HEK293 (cell line): ENCODE data around the gene ECE1.

ENCODE experiments used
- GLI2 ChIP-seq: fragments of 450-650 bp; formaldehyde crosslinking; IDR thresholded peaks from 2 replicates; pipeline ENCODE4; 2017; ENCODE audit warnings: missing biosample characterization, missing genetic modification characterization, low read depth, borderline replicate concordance
- KLF7 ChIP-seq: fragments of 450-650 bp; formaldehyde crosslinking; IDR thresholded peaks from 2 replicates; pipeline ENCODE4 v1.5.1; 2016; ENCODE audit warnings: missing biosample characterization, missing genetic modification characterization, borderline replicate concordance
- KLF9 ChIP-seq: fragments of 450-650 bp; formaldehyde crosslinking; IDR thresholded peaks from 2 replicates; pipeline ENCODE4 v1.5.1; 2016; ENCODE audit warnings: missing biosample characterization, missing genetic modification characterization, low read depth
- MYNN ChIP-seq: fragments of 450-650 bp; formaldehyde crosslinking; IDR thresholded peaks from 2 replicates; pipeline ENCODE4 v1.5.1; 2016; ENCODE audit warnings: missing biosample characterization, missing genetic modification characterization, borderline replicate concordance
- ZEB2 ChIP-seq: fragments of 450-650 bp; formaldehyde crosslinking; IDR thresholded peaks from 2 replicates; pipeline ENCODE4 v1.5.1; 2016; ENCODE audit warnings: missing biosample characterization, missing genetic modification characterization
- ZFP41 ChIP-seq: fragments of 450-650 bp; formaldehyde crosslinking; IDR thresholded peaks from 2 replicates; pipeline ENCODE4 v1.5.1; 2016; ENCODE audit warnings: missing biosample characterization, missing genetic modification characterization, borderline replicate concordance
- ZNF10 ChIP-seq: fragments of 450-650 bp; formaldehyde crosslinking; IDR thresholded peaks from 2 replicates; pipeline ENCODE4 v1.5.1; 2017; ENCODE audit warnings: missing biosample characterization, missing genetic modification characterization
- ZNF114 ChIP-seq: fragments of 450-650 bp; formaldehyde crosslinking; IDR thresholded peaks from 2 replicates; pipeline ENCODE4 v1.5.0; 2017; ENCODE audit warnings: missing biosample characterization, missing genetic modification characterization
- ZNF16 ChIP-seq: fragments of 450-650 bp; formaldehyde crosslinking; IDR thresholded peaks from 2 replicates; pipeline ENCODE4 v1.5.1; 2016; ENCODE audit warnings: low read depth, missing biosample characterization, missing genetic modification characterization
- ZNF19 ChIP-seq: fragments of 450-650 bp; formaldehyde crosslinking; IDR thresholded peaks from 2 replicates; pipeline ENCODE4; 2016; ENCODE audit warnings: missing biosample characterization, missing genetic modification characterization, low read depth
- ZNF266 ChIP-seq: fragments of 450-650 bp; formaldehyde crosslinking; IDR thresholded peaks from 2 replicates; pipeline ENCODE4 v1.5.1; 2016; ENCODE audit warnings: missing biosample characterization, missing genetic modification characterization, low read depth
- ZNF292 ChIP-seq: fragments of 450-650 bp; formaldehyde crosslinking; IDR thresholded peaks from 2 replicates; pipeline ENCODE4 v1.5.1; 2016; ENCODE audit warnings: low read depth, missing biosample characterization, missing genetic modification characterization, borderline replicate concordance
- ZNF404 ChIP-seq: fragments of 450-650 bp; formaldehyde crosslinking; IDR thresholded peaks from 2 replicates; pipeline ENCODE4 v1.5.1; 2017; ENCODE audit warnings: missing biosample characterization, missing genetic modification characterization
- ZNF544 ChIP-seq: fragments of 450-650 bp; formaldehyde crosslinking; IDR thresholded peaks from 2 replicates; pipeline ENCODE4 v1.5.0; 2017; ENCODE audit warnings: missing biosample characterization, missing genetic modification characterization
- ZNF558 ChIP-seq: fragments of 450-650 bp; formaldehyde crosslinking; IDR thresholded peaks from 2 replicates; pipeline ENCODE4 v1.5.1; 2016; ENCODE audit warnings: missing biosample characterization, missing genetic modification characterization
- ZNF561 ChIP-seq: fragments of 450-650 bp; IDR thresholded peaks from 2 replicates; pipeline ENCODE4 v1.5.1; 2018; ENCODE audit warnings: missing biosample characterization, missing genetic modification characterization, borderline replicate concordance
- ZNF571 ChIP-seq: fragments of 450-650 bp; formaldehyde crosslinking; IDR thresholded peaks from 2 replicates; pipeline ENCODE4 v1.5.0; 2017; ENCODE audit warnings: missing biosample characterization, missing genetic modification characterization
- ZNF610 ChIP-seq: fragments of 450-650 bp; formaldehyde crosslinking; IDR thresholded peaks from 2 replicates; pipeline ENCODE4 v1.5.1; 2016; ENCODE audit warnings: missing biosample characterization, missing genetic modification characterization, borderline replicate concordance
- ZNF621 ChIP-seq: fragments of 450-650 bp; formaldehyde crosslinking; IDR thresholded peaks from 2 replicates; pipeline ENCODE4 v1.5.1; 2017; ENCODE audit warnings: missing biosample characterization, missing genetic modification characterization
- ZNF658 ChIP-seq: fragments of 450-650 bp; formaldehyde crosslinking; IDR thresholded peaks from 2 replicates; pipeline ENCODE4; 2016; ENCODE audit warnings: missing biosample characterization, missing genetic modification characterization
- ZNF768 ChIP-seq: fragments of 450-650 bp; formaldehyde crosslinking; IDR thresholded peaks from 2 replicates; pipeline ENCODE4 v1.5.1; 2018; ENCODE audit warnings: missing biosample characterization, mild to moderate bottlenecking, missing genetic modification characterization
- TF ChIP-seq, protein P1 (sequence below): fragments of 450-650 bp; formaldehyde crosslinking; IDR thresholded peaks from 2 replicates; pipeline ENCODE4 v1.5.1; 2016; ENCODE audit warnings: missing biosample characterization, missing genetic modification characterization, low read depth
- TF ChIP-seq, protein P2 (sequence below): fragments of 450-650 bp; formaldehyde crosslinking; IDR thresholded peaks from 2 replicates; pipeline ENCODE4 v1.5.1; 2016; ENCODE audit warnings: missing biosample characterization, missing genetic modification characterization
- TF ChIP-seq, protein P3 (sequence below): fragments of 450-650 bp; formaldehyde crosslinking; IDR thresholded peaks from 2 replicates; pipeline ENCODE4 v1.5.1; 2016; ENCODE audit warnings: missing biosample characterization, missing genetic modification characterization
- TF ChIP-seq, protein P4 (sequence below): fragments of 450-650 bp; formaldehyde crosslinking; IDR thresholded peaks from 2 replicates; pipeline ENCODE4 v1.5.1; 2016; ENCODE audit warnings: missing biosample characterization, missing genetic modification characterization
- TF ChIP-seq, protein P5 (sequence below): fragments of 450-650 bp; formaldehyde crosslinking; IDR thresholded peaks from 2 replicates; pipeline ENCODE4 v1.5.0; 2017; ENCODE audit warnings: missing biosample characterization, missing genetic modification characterization, borderline replicate concordance

ECE1 gene

DNA sequence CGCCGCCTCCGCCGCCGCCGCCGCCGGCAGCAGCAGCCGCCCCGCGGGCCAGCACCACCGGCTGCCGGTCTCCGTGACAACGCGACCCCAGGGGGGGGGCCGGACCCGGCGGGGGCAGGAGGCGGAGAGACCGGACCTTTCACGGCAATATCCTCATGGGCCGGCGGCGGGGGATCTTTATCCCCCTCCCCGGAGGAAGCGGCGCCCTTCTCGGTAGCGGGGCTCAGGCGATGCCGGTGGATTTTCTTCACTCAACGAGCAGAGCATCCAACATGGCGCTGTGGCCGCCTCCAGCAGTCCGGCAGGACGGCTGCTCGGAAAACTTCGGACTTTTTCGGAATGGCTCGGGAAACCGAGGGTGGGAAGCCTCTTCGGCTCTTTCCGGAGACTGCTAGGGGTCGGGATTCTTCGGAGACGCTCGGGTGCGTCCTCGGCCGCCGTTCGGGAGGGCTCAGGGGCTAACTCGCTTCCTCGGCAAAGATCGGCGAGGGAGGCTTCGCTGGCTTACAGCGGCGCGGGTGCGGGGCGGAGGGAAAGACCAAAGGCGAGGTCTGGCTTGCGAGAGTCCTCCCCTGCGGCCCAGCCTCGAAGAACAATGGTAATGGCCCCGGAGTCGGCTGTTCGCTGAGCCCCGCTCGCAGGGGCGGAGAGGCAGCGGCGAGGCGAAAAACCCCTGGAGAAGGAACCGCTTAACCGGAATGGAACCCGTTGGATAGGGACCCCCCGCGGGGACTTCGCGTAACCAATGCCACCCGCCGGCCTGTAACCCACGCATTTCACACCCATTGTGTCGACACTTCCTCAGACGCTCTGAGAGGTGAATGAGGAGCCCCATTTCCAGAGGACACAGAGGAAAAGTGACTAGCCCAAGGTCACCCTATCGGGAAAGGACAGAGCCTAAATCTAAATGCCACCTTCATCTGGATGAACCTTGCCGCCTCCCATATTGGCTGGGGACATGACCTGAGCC is 113.4 kb downstream of the ECE1 start, which contains the start of gene EIF4G3 (continued):
- no peak for TF ChIP-seq ZNF16 (tag by site-specific recombination)
- TF ChIP-seq GLI2, result no peak
- no peak for TF ChIP-seq ZNF658 (tag by site-specific recombination)
- TF ChIP-seq, protein P1, sequence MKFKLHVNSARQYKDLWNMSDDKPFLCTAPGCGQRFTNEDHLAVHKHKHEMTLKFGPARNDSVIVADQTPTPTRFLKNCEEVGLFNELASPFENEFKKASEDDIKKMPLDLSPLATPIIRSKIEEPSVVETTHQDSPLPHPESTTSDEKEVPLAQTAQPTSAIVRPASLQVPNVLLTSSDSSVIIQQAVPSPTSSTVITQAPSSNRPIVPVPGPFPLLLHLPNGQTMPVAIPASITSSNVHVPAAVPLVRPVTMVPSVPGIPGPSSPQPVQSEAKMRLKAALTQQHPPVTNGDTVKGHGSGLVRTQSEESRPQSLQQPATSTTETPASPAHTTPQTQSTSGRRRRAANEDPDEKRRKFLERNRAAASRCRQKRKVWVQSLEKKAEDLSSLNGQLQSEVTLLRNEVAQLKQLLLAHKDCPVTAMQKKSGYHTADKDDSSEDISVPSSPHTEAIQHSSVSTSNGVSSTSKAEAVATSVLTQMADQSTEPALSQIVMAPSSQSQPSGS (tag by site-specific recombination), result no peak
- TF ChIP-seq ZNF621, result no peak
- TF ChIP-seq ZNF114 (tag by site-specific recombination), result no peak
- no peak for TF ChIP-seq ZNF768
- no peak for TF ChIP-seq ZNF571
- 0 out of 2 replicates have a peak, but pooled peaks have one; percentile 13 for TF ChIP-seq ZNF10 (tag by site-specific recombination)
- no peak for TF ChIP-seq ZNF266 (tag by site-specific recombination)
- no peak for TF ChIP-seq ZFP41 (tag by site-specific recombination)
- no peak for TF ChIP-seq KLF7
- TF ChIP-seq, protein P2, sequence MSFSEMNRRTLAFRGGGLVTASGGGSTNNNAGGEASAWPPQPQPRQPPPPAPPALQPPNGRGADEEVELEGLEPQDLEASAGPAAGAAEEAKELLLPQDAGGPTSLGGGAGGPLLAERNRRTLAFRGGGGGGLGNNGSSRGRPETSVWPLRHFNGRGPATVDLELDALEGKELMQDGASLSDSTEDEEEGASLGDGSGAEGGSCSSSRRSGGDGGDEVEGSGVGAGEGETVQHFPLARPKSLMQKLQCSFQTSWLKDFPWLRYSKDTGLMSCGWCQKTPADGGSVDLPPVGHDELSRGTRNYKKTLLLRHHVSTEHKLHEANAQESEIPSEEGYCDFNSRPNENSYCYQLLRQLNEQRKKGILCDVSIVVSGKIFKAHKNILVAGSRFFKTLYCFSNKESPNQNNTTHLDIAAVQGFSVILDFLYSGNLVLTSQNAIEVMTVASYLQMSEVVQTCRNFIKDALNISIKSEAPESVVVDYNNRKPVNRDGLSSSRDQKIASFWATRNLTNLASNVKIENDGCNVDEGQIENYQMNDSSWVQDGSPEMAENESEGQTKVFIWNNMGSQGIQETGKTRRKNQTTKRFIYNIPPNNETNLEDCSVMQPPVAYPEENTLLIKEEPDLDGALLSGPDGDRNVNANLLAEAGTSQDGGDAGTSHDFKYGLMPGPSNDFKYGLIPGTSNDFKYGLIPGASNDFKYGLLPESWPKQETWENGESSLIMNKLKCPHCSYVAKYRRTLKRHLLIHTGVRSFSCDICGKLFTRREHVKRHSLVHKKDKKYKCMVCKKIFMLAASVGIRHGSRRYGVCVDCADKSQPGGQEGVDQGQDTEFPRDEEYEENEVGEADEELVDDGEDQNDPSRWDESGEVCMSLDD (tag by site-specific recombination), result peak; percentile 40; the same call in 1 of the 2 replicates
- TF ChIP-seq MYNN (tag by site-specific recombination), result no peak
- TF ChIP-seq, protein P3, sequence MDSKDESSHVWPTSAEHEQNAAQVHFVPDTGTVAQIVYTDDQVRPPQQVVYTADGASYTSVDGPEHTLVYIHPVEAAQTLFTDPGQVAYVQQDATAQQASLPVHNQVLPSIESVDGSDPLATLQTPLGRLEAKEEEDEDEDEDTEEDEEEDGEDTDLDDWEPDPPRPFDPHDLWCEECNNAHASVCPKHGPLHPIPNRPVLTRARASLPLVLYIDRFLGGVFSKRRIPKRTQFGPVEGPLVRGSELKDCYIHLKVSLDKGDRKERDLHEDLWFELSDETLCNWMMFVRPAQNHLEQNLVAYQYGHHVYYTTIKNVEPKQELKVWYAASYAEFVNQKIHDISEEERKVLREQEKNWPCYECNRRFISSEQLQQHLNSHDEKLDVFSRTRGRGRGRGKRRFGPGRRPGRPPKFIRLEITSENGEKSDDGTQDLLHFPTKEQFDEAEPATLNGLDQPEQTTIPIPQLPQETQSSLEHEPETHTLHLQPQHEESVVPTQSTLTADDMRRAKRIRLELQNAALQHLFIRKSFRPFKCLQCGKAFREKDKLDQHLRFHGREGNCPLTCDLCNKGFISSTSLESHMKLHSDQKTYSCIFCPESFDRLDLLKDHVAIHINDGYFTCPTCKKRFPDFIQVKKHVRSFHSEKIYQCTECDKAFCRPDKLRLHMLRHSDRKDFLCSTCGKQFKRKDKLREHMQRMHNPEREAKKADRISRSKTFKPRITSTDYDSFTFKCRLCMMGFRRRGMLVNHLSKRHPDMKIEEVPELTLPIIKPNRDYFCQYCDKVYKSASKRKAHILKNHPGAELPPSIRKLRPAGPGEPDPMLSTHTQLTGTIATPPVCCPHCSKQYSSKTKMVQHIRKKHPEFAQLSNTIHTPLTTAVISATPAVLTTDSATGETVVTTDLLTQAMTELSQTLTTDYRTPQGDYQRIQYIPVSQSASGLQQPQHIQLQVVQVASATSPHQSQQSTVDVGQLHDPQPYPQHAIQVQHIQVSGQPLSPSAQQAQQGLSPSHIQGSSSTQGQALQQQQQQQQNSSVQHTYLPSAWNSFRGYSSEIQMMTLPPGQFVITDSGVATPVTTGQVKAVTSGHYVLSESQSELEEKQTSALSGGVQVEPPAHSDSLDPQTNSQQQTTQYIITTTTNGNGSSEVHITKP (tag by site-specific recombination), result peak; percentile 96
- no peak for TF ChIP-seq ZNF544 (tag by site-specific recombination)
- no peak for TF ChIP-seq ZNF558
- TF ChIP-seq ZNF404, result no peak
- TF ChIP-seq ZNF561, result peak; percentile 63; the same call in 1 of the 2 replicates
- 0 out of 2 replicates have a peak, but pooled peaks have one; percentile 26 for TF ChIP-seq KLF9 (tag by site-specific recombination)
- peak; percentile 90 for TF ChIP-seq ZEB2 (tag by site-specific recombination)
- peak; percentile 62; the same call in 1 of the 2 replicates for TF ChIP-seq ZNF610 (tag by site-specific recombination)
- TF ChIP-seq, protein P4, sequence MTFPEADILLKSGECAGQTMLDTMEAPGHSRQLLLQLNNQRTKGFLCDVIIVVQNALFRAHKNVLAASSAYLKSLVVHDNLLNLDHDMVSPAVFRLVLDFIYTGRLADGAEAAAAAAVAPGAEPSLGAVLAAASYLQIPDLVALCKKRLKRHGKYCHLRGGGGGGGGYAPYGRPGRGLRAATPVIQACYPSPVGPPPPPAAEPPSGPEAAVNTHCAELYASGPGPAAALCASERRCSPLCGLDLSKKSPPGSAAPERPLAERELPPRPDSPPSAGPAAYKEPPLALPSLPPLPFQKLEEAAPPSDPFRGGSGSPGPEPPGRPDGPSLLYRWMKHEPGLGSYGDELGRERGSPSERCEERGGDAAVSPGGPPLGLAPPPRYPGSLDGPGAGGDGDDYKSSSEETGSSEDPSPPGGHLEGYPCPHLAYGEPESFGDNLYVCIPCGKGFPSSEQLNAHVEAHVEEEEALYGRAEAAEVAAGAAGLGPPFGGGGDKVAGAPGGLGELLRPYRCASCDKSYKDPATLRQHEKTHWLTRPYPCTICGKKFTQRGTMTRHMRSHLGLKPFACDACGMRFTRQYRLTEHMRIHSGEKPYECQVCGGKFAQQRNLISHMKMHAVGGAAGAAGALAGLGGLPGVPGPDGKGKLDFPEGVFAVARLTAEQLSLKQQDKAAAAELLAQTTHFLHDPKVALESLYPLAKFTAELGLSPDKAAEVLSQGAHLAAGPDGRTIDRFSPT, result no peak
- TF ChIP-seq ZNF292 (tag by site-specific recombination), result no peak
- TF ChIP-seq, protein P5, sequence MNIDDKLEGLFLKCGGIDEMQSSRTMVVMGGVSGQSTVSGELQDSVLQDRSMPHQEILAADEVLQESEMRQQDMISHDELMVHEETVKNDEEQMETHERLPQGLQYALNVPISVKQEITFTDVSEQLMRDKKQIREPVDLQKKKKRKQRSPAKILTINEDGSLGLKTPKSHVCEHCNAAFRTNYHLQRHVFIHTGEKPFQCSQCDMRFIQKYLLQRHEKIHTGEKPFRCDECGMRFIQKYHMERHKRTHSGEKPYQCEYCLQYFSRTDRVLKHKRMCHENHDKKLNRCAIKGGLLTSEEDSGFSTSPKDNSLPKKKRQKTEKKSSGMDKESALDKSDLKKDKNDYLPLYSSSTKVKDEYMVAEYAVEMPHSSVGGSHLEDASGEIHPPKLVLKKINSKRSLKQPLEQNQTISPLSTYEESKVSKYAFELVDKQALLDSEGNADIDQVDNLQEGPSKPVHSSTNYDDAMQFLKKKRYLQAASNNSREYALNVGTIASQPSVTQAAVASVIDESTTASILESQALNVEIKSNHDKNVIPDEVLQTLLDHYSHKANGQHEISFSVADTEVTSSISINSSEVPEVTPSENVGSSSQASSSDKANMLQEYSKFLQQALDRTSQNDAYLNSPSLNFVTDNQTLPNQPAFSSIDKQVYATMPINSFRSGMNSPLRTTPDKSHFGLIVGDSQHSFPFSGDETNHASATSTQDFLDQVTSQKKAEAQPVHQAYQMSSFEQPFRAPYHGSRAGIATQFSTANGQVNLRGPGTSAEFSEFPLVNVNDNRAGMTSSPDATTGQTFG (tag by site-specific recombination), result no peak
- TF ChIP-seq ZNF19 (tag by site-specific recombination), result no peak
